HEK293 (cell line): ENCODE measurements around the gene ZFHX2.

ENCODE experiments used
- CTCF ChIA-PET: fragments of 350-600 bp; formaldehyde crosslinking; extraction: SDS; loops from one replicate; lab custom pipeline; 2021; ENCODE audit warnings: antibody characterized with exemption; lab: Yijun Ruan, JAX
- POLR2A ChIA-PET: fragments of 300-600 bp; formaldehyde crosslinking; extraction: SDS; loops from one replicate; lab custom pipeline; 2020; ENCODE audit warnings: antibody characterized with exemption, inconsistent platforms; lab: Yijun Ruan, JAX
- H3K27ac ChIP-seq: fragments of 200-500 bp; sonication (Bioruptor generic); 2 replicates; pipeline ENCODE4 v1.5.1; 2014; ENCODE audit warnings: low read depth, low read length, control low read depth, inconsistent platforms; ENCODE audit errors: extremely low read depth
- H3K36me3 ChIP-seq, 2 experiments: fragments of 200-500 bp in 1 of 2; sonication (Bioruptor generic) in 1 of 2; 1 replicate in 1 of 2; 2 replicates in 1 of 2; pipeline ENCODE4 v1.5.1; 2014 to 2017; ENCODE audit warnings: inconsistent platforms in 2 of 2, low read length in 2 of 2; ENCODE audit not compliant: control insufficient read depth in 2 of 2, insufficient read depth in 1 of 2
- H3K4me1 ChIP-seq: fragments of 200-500 bp; sonication (Bioruptor generic); 2 replicates; pipeline ENCODE4 v1.5.1; 2014; ENCODE audit warnings: mild to moderate bottlenecking, low read length, inconsistent platforms; ENCODE audit not compliant: control insufficient read depth, insufficient read depth
- H3K4me3 ChIP-seq: 2 replicates; pipeline ENCODE4 v1.5.1; 2011; ENCODE audit warnings: low read depth, mild to moderate bottlenecking, control low read depth, low read length, moderate library complexity
- H3K9me3 ChIP-seq: fragments of 200-500 bp; sonication (Bioruptor generic); 2 replicates; pipeline ENCODE4 v1.5.1; 2014; ENCODE audit warnings: low read depth, low read length, inconsistent platforms; ENCODE audit not compliant: control insufficient read depth, insufficient read depth
- BCL11B ChIP-seq: fragments of 450-650 bp; formaldehyde crosslinking; IDR thresholded peaks from 2 replicates; pipeline ENCODE4 v1.5.1; 2016; ENCODE audit warnings: low read depth, missing biosample characterization, missing genetic modification characterization
- EGR2 ChIP-seq: fragments of 450-650 bp; formaldehyde crosslinking; IDR thresholded peaks from 2 replicates; pipeline ENCODE4 v1.5.1; 2016; ENCODE audit warnings: low read depth, missing biosample characterization, missing genetic modification characterization
- IKZF3 ChIP-seq: fragments of 450-650 bp; IDR thresholded peaks from 2 replicates; pipeline ENCODE4 v1.5.0; 2018; ENCODE audit warnings: missing biosample characterization, mild to moderate bottlenecking, missing genetic modification characterization, moderate library complexity
- KLF1 ChIP-seq: fragments of 450-650 bp; formaldehyde crosslinking; IDR thresholded peaks from 2 replicates; pipeline ENCODE4 v1.5.1; 2016; ENCODE audit warnings: missing biosample characterization, missing genetic modification characterization
- KLF10 ChIP-seq: fragments of 450-650 bp; IDR thresholded peaks from 2 replicates; pipeline ENCODE4 v1.5.1; 2018; ENCODE audit warnings: missing biosample characterization, mild to moderate bottlenecking, missing genetic modification characterization
- KLF7 ChIP-seq: fragments of 450-650 bp; formaldehyde crosslinking; IDR thresholded peaks from 2 replicates; pipeline ENCODE4 v1.5.1; 2016; ENCODE audit warnings: missing biosample characterization, missing genetic modification characterization, borderline replicate concordance
- OVOL3 ChIP-seq: fragments of 450-650 bp; formaldehyde crosslinking; IDR thresholded peaks from 2 replicates; pipeline ENCODE4 v1.5.1; 2016; ENCODE audit warnings: missing biosample characterization, missing genetic modification characterization
- ZBTB21 ChIP-seq: fragments of 450-650 bp; formaldehyde crosslinking; IDR thresholded peaks from 2 replicates; pipeline ENCODE4 v1.5.1; 2017; ENCODE audit warnings: missing biosample characterization, missing genetic modification characterization
- ZEB2 ChIP-seq: fragments of 450-650 bp; formaldehyde crosslinking; IDR thresholded peaks from 2 replicates; pipeline ENCODE4 v1.5.1; 2016; ENCODE audit warnings: missing biosample characterization, missing genetic modification characterization
- ZNF155 ChIP-seq: fragments of 450-650 bp; formaldehyde crosslinking; IDR thresholded peaks from 2 replicates; pipeline ENCODE4 v1.5.1; 2016; ENCODE audit warnings: missing biosample characterization, missing genetic modification characterization
- ZNF23 ChIP-seq: fragments of 450-650 bp; formaldehyde crosslinking; IDR thresholded peaks from 2 replicates; pipeline ENCODE4 v1.5.1; 2016; ENCODE audit warnings: missing biosample characterization, missing genetic modification characterization, borderline replicate concordance
- ZNF248 ChIP-seq: fragments of 450-650 bp; formaldehyde crosslinking; IDR thresholded peaks from 2 replicates; pipeline ENCODE4 v1.5.1; 2017; ENCODE audit warnings: missing biosample characterization, missing genetic modification characterization
- ZNF426 ChIP-seq: fragments of 450-650 bp; formaldehyde crosslinking; IDR thresholded peaks from 2 replicates; pipeline ENCODE4 v1.5.1; 2017; ENCODE audit warnings: missing biosample characterization, missing genetic modification characterization, mild to moderate bottlenecking, inconsistent platforms, moderate library complexity
- ZNF433 ChIP-seq: fragments of 450-650 bp; formaldehyde crosslinking; IDR thresholded peaks from 2 replicates; pipeline ENCODE4 v1.5.1; 2016; ENCODE audit warnings: missing biosample characterization, missing genetic modification characterization, low read depth
- ZNF473 ChIP-seq: fragments of 450-650 bp; formaldehyde crosslinking; IDR thresholded peaks from 2 replicates; pipeline ENCODE4 v1.5.1; 2017; ENCODE audit warnings: missing biosample characterization, missing genetic modification characterization
- ZNF48 ChIP-seq: fragments of 450-650 bp; formaldehyde crosslinking; IDR thresholded peaks from 2 replicates; pipeline ENCODE4 v1.5.1; 2016; ENCODE audit warnings: missing biosample characterization, missing genetic modification characterization
- ZNF571 ChIP-seq: fragments of 450-650 bp; formaldehyde crosslinking; IDR thresholded peaks from 2 replicates; pipeline ENCODE4 v1.5.0; 2017; ENCODE audit warnings: missing biosample characterization, missing genetic modification characterization
- ZNF791 ChIP-seq: fragments of 450-650 bp; formaldehyde crosslinking; IDR thresholded peaks from 2 replicates; pipeline ENCODE4 v1.5.1; 2016; ENCODE audit warnings: missing biosample characterization, missing genetic modification characterization
- ZSCAN30 ChIP-seq: fragments of 450-650 bp; IDR thresholded peaks from 2 replicates; pipeline ENCODE4 v1.5.1; 2018; ENCODE audit warnings: missing biosample characterization, mild to moderate bottlenecking, missing genetic modification characterization, moderate library complexity
- TF ChIP-seq, protein P1 (sequence below): fragments of 450-650 bp; formaldehyde crosslinking; IDR thresholded peaks from 2 replicates; pipeline ENCODE4 v1.5.1; 2017; ENCODE audit warnings: missing biosample characterization, missing genetic modification characterization
- TF ChIP-seq, protein P2 (sequence below): fragments of 450-650 bp; formaldehyde crosslinking; IDR thresholded peaks from 2 replicates; pipeline ENCODE4 v1.5.1; 2016; ENCODE audit warnings: missing biosample characterization, missing genetic modification characterization, borderline replicate concordance
- TF ChIP-seq, protein P3 (sequence below): fragments of 450-650 bp; formaldehyde crosslinking; IDR thresholded peaks from 2 replicates; pipeline ENCODE4 v1.5.1; 2016; ENCODE audit warnings: missing biosample characterization, missing genetic modification characterization

The ZFHX2 gene

GRCh38 chr14:23582906-23583760 lies 31.6 kb upstream of the ZFHX2 start:
- CTCF ChIA-PET = interaction anchor here (1.0 kb wide), 1 partner anchor 15 kb away, joined by 4 read pairs; no protein-coding TSS in a partner anchor
- POLR2A ChIA-PET = no interaction called here
- H3K27ac ChIP-seq = no peak overlapping the region
- no peaks in the 10 kb centered on the region for H3K36me3 ChIP-seq
- no peaks in the 10 kb centered on the region for H3K4me1 ChIP-seq
- TF ChIP-seq ZNF433 = no peak
- no peak for TF ChIP-seq KLF10 (tag by site-specific recombination)
- TF ChIP-seq OVOL3 (tag by site-specific recombination) = no peak
- no peak for TF ChIP-seq ZNF23 (tag by site-specific recombination)
- TF ChIP-seq ZNF791 (tag by site-specific recombination) = no peak
- TF ChIP-seq, all 188 proteins: peak for 0
- no peak overlapping the region for H3K4me3 ChIP-seq
- H3K9me3 ChIP-seq = no peaks in the 10 kb centered on the region

DNA sequence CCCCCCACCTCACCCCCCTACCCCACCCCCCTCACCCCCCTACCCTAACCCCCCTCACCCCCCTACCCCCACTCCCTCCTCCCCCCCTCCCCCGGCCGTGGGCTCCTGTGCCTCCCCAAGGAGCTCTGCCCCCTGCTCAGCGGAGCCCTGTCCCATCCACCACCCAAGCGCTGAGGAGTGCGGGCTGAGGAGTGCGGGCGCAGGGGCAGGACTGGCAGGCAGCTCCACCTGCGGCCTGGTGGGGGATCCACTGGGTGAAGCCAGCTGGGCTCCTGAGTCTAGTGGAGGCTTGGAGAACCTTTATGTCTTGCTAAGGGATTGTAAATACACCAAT lies 29.4 kb upstream of the ZFHX2 start:
- Histone ChIP-seq H3K4me1 (no peaks in the 10 kb centered on the region), H3K9me3 (no peaks in the 10 kb centered on the region), H3K27ac (no peak overlapping the region), H3K36me3 (no peaks in the 10 kb centered on the region), H3K4me3 (no peak overlapping the region)
- ChIA-PET POLR2A (no interaction called here), CTCF (interaction anchor here (1.2 to 1.6 kb wide), 2 partner anchors 22 to 50 kb away, joined by 3 to 4 read pairs; no protein-coding TSS in a partner anchor)
- TF ChIP-seq KLF1 (tag by site-specific recombination) (no peak), ZNF571 (tag by site-specific recombination) (no peak), ZNF426 (tag by site-specific recombination) (no peak), ZEB2 (no peak), EGR2 (tag by site-specific recombination) (no peak), KLF7 (tag by site-specific recombination) (no peak), IKZF3 (tag by site-specific recombination) (no peak), ZNF48 (no peak), ZNF23 (tag by site-specific recombination) (no peak), ZNF473 (no peak), ZSCAN30 (tag by site-specific recombination) (no peak), ZBTB21 (tag by site-specific recombination) (no peak), ZNF248 (tag by site-specific recombination) (no peak), BCL11B (tag by site-specific recombination) (no peak), ZNF155 (tag by site-specific recombination) (no peak), ZNF791 (tag by site-specific recombination) (no peak)
- TF ChIP-seq, protein P1, sequence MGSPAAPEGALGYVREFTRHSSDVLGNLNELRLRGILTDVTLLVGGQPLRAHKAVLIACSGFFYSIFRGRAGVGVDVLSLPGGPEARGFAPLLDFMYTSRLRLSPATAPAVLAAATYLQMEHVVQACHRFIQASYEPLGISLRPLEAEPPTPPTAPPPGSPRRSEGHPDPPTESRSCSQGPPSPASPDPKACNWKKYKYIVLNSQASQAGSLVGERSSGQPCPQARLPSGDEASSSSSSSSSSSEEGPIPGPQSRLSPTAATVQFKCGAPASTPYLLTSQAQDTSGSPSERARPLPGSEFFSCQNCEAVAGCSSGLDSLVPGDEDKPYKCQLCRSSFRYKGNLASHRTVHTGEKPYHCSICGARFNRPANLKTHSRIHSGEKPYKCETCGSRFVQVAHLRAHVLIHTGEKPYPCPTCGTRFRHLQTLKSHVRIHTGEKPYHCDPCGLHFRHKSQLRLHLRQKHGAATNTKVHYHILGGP = no peak
- TF ChIP-seq, protein P2, sequence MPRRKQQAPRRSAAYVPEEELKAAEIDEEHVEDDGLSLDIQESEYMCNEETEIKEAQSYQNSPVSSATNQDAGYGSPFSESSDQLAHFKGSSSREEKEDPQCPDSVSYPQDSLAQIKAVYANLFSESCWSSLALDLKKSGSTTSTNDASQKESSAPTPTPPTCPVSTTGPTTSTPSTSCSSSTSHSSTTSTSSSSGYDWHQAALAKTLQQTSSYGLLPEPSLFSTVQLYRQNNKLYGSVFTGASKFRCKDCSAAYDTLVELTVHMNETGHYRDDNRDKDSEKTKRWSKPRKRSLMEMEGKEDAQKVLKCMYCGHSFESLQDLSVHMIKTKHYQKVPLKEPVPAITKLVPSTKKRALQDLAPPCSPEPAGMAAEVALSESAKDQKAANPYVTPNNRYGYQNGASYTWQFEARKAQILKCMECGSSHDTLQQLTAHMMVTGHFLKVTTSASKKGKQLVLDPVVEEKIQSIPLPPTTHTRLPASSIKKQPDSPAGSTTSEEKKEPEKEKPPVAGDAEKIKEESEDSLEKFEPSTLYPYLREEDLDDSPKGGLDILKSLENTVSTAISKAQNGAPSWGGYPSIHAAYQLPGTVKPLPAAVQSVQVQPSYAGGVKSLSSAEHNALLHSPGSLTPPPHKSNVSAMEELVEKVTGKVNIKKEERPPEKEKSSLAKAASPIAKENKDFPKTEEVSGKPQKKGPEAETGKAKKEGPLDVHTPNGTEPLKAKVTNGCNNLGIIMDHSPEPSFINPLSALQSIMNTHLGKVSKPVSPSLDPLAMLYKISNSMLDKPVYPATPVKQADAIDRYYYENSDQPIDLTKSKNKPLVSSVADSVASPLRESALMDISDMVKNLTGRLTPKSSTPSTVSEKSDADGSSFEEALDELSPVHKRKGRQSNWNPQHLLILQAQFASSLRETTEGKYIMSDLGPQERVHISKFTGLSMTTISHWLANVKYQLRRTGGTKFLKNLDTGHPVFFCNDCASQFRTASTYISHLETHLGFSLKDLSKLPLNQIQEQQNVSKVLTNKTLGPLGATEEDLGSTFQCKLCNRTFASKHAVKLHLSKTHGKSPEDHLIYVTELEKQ (tag by site-specific recombination) = no peak
- TF ChIP-seq, protein P3, sequence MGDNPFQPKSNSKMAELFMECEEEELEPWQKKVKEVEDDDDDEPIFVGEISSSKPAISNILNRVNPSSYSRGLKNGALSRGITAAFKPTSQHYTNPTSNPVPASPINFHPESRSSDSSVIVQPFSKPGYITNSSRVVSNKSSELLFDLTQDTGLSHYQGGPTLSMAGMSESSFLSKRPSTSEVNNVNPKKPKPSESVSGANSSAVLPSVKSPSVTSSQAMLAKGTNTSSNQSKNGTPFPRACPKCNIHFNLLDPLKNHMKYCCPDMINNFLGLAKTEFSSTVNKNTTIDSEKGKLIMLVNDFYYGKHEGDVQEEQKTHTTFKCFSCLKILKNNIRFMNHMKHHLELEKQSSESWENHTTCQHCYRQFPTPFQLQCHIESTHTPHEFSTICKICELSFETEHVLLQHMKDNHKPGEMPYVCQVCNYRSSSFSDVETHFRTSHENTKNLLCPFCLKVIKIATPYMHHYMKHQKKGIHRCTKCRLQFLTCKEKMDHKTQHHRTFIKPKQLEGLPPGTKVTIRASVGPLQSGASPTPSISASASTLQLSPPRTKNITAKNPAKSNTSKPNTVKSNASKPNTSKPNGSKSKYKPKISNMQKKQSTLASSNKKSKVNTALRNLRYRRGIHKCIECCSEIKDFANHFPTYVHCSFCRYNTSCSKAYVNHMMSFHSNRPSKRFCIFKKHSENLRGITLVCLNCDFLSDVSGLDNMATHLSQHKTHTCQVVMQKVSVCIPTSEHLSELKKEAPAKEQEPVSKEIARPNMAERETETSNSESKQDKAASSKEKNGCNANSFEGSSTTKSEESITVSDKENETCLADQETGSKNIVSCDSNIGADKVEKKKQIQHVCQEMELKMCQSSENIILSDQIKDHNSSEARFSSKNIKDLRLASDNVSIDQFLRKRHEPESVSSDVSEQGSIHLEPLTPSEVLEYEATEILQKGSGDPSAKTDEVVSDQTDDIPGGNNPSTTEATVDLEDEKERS (tag by site-specific recombination) = no peak
